K562 (cell line): ENCODE results near the gene ZC3H13. TPM values are rescaled to one million over a fixed set of nuclear protein-coding genes. Genes with fewer than 3 reads are reported as not detected.
A peak's percentile ranks its signal among the peaks of the same experiment; 100 is the strongest.

Experiments
- CXXC5 ChIP-seq: fragments of 250-450 bp; sonication (Bioruptor Pico); IDR thresholded peaks from 2 replicates; pipeline ENCODE4 v1.8.0; 2022; ENCODE audit warnings: inconsistent platforms, mild to moderate bottlenecking, moderate library complexity
- ELF1 ChIP-seq: fragments of 200-800 bp; sonication (Bioruptor generic); IDR thresholded peaks from 2 replicates; pipeline ENCODE4 v1.6.1; 2016; ENCODE audit warnings: missing genetic modification characterization, missing compliant biosample characterization
- ELK3 ChIP-seq: fragments of 450-650 bp; formaldehyde crosslinking; IDR thresholded peaks from 2 replicates; pipeline ENCODE4 v1.4.0; 2020; ENCODE audit warnings: mild to moderate bottlenecking
- EP300 ChIP-seq: IDR thresholded peaks from 2 replicates; pipeline ENCODE4 v1.6.1; 2012; ENCODE audit warnings: low read length, improper control_type of control experiment
- ETV1 ChIP-seq: fragments of 450-650 bp; conservative IDR thresholded peaks from 2 replicates; pipeline ENCODE4 v1.6.1; 2016; ENCODE audit warnings: missing genetic modification characterization, control low read depth, low read depth, missing compliant biosample characterization
- FOSL1 ChIP-seq: fragments of 200-800 bp; sonication (Bioruptor generic); conservative IDR thresholded peaks from 2 replicates; pipeline ENCODE4 v1.6.1; 2016; ENCODE audit warnings: missing genetic modification characterization, missing compliant biosample characterization
- MTF1 ChIP-seq: fragments of 250-450 bp; sonication (Bioruptor Pico); IDR thresholded peaks from 2 replicates; pipeline ENCODE4 v1.9.0; 2021; ENCODE audit warnings: moderate library complexity, mild to moderate bottlenecking, inconsistent platforms, borderline replicate concordance
- POLR2AphosphoS2 ChIP-seq: IDR thresholded peaks from 2 replicates; pipeline ENCODE4 v1.6.1; 2012; ENCODE audit warnings: low read length, improper control_type of control experiment
- PPARD ChIP-seq: fragments of 250-450 bp; sonication (Bioruptor Pico); IDR thresholded peaks from 2 replicates; pipeline ENCODE4 v1.8.0; 2022; ENCODE audit warnings: inconsistent platforms, mild to moderate bottlenecking, moderate library complexity
- THRB ChIP-seq: fragments of 450-650 bp; formaldehyde crosslinking; conservative IDR thresholded peaks from 2 replicates; pipeline ENCODE4 v1.4.0; 2022; ENCODE audit warnings: mild to moderate bottlenecking, missing genetic modification characterization
- ZC3H11A ChIP-seq: IDR thresholded peaks from 2 replicates; pipeline ENCODE4 v1.6.1; 2012; ENCODE audit warnings: low read depth, low read length, improper control_type of control experiment
- ZNF224 ChIP-seq: sonication (generic); formaldehyde crosslinking; IDR thresholded peaks from 2 replicates; pipeline ENCODE4 v1.8.0; 2022; ENCODE audit warnings: mild to moderate bottlenecking, missing genetic modification reagents
- ZNF398 ChIP-seq: fragments of 250-450 bp; sonication (Bioruptor Pico); IDR thresholded peaks from 2 replicates; pipeline ENCODE4 v1.8.0; 2021; ENCODE audit warnings: moderate library complexity, mild to moderate bottlenecking, inconsistent platforms
- ZNF507 ChIP-seq: conservative IDR thresholded peaks from 2 replicates; pipeline ENCODE4 v1.6.1; 2017; ENCODE audit warnings: missing genetic modification characterization, missing compliant biosample characterization
- polyA plus RNA-seq, 8 experiments: library from polyadenylated mRNA; depleted of rRNA in 4 of 8; stranded (reverse) in 5 of 8; unstranded in 3 of 8; fragments of >200 nt; fragmentation: Nextera tagmentation in 2 of 8; fragmentation: Illumina TruSeq in 1 of 8; extraction: Ambion mirVana in 2 of 8; extraction: Trizol in 1 of 8; gene quantifications; 2 replicates each; pipeline versions ENCODE4 v1.2.1 to v1.2.3, GENCODE V29; 2011 to 2014; ENCODE audit warnings: inconsistent platforms in 1 of 8, missing spikeins in 1 of 8
- total RNA-seq, 7 experiments: library from RNA; depleted of rRNA in 6 of 7; stranded (reverse); fragments of >200 nt in 6 of 7; fragmentation: Illumina TruSeq in 2 of 7; extraction: Trizol in 2 of 7; gene quantifications; 2 replicates each; pipeline versions ENCODE4 v1.2.1 to v1.2.3, GENCODE V29; 2011 to 2021; ENCODE audit warnings: low replicate concordance in 1 of 7
- TF ChIP-seq, protein P1 (sequence below): fragments of 250-450 bp; sonication (Bioruptor Pico); IDR thresholded peaks from 2 replicates; pipeline ENCODE4 v1.4.0; 2020; ENCODE audit warnings: mild to moderate bottlenecking, moderate library complexity, borderline replicate concordance
- TF ChIP-seq, protein P2 (sequence below): fragments of 250-450 bp; sonication (Bioruptor Pico); IDR thresholded peaks from 2 replicates; pipeline ENCODE4 v1.5.0; 2021
- TF ChIP-seq, protein P3 (sequence below): fragments of 450-650 bp; IDR thresholded peaks from 2 replicates; pipeline ENCODE4 v1.6.1; 2017; ENCODE audit warnings: mild to moderate bottlenecking, moderate library complexity

Gene ZC3H13
- total and polyA plus RNA-seq, 9 of the 15 experiments (the other 6 are each of a cell fraction or from before 2014, with no cell fraction given) = 4.9 to 27.6 (median 12.1) TPM

- TF ChIP-seq FOSL1 (tag) (peak; percentile 34), ZC3H11A (no peak), EP300 (peak; percentile 16; the same call in 1 of the 2 replicates), MTF1 (CRISPR knock-in tag) (no peak), ELF1 (tag) (peak; percentile 87), PPARD (no peak), ZNF398 (CRISPR knock-in tag) (no peak), THRB (CRISPR knock-in tag) (no peak), ETV1 (tag) (peak; percentile 72), ZNF224 (CRISPR knock-in tag) (no peak), ZNF507 (tag) (no peak), POLR2AphosphoS2 (no peak), CXXC5 (CRISPR knock-in tag) (peak; percentile 69), ELK3 (CRISPR knock-in tag) (no peak)
- TF ChIP-seq, protein P1, sequence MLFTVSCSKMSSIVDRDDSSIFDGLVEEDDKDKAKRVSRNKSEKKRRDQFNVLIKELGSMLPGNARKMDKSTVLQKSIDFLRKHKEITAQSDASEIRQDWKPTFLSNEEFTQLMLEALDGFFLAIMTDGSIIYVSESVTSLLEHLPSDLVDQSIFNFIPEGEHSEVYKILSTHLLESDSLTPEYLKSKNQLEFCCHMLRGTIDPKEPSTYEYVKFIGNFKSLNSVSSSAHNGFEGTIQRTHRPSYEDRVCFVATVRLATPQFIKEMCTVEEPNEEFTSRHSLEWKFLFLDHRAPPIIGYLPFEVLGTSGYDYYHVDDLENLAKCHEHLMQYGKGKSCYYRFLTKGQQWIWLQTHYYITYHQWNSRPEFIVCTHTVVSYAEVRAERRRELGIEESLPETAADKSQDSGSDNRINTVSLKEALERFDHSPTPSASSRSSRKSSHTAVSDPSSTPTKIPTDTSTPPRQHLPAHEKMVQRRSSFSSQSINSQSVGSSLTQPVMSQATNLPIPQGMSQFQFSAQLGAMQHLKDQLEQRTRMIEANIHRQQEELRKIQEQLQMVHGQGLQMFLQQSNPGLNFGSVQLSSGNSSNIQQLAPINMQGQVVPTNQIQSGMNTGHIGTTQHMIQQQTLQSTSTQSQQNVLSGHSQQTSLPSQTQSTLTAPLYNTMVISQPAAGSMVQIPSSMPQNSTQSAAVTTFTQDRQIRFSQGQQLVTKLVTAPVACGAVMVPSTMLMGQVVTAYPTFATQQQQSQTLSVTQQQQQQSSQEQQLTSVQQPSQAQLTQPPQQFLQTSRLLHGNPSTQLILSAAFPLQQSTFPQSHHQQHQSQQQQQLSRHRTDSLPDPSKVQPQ (CRISPR knock-in tag) = no peak
- TF ChIP-seq, protein P2, sequence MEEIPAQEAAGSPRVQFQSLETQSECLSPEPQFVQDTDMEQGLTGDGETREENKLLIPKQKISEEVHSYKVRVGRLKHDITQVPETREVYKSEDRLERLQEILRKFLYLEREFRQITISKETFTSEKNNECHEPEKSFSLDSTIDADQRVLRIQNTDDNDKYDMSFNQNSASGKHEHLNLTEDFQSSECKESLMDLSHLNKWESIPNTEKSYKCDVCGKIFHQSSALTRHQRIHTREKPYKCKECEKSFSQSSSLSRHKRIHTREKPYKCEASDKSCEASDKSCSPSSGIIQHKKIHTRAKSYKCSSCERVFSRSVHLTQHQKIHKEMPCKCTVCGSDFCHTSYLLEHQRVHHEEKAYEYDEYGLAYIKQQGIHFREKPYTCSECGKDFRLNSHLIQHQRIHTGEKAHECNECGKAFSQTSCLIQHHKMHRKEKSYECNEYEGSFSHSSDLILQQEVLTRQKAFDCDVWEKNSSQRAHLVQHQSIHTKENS (CRISPR knock-in tag) = no peak
- TF ChIP-seq, protein P3, sequence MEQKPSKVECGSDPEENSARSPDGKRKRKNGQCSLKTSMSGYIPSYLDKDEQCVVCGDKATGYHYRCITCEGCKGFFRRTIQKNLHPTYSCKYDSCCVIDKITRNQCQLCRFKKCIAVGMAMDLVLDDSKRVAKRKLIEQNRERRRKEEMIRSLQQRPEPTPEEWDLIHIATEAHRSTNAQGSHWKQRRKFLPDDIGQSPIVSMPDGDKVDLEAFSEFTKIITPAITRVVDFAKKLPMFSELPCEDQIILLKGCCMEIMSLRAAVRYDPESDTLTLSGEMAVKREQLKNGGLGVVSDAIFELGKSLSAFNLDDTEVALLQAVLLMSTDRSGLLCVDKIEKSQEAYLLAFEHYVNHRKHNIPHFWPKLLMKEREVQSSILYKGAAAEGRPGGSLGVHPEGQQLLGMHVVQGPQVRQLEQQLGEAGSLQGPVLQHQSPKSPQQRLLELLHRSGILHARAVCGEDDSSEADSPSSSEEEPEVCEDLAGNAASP = no peak
These were observed at the start of gene ZC3H13 (continued) for GRCh38 chr13:46052319-46053161.
